C1 segment of cervical spinal cord (tissue), 14 donors: ENCODE measurements around the gene KRTAP1-3.
"Not testable (repeated sequence)": the region's sequence is repeated elsewhere in the genome, so short reads cannot be mapped to it uniquely, and the experiment has no call there.

ENCODE experiments used
- DNase-seq, 14 donors: peaks; one replicate each; lab custom pipeline; 2025; lab: John Stamatoyannopoulos, UW

Gene KRTAP1-3

GRCh38 chr17:41054556-41054955 is 19.9 kb upstream of the KRTAP1-3 start:
- not testable (repeated sequence) for DNase-seq

DNA sequence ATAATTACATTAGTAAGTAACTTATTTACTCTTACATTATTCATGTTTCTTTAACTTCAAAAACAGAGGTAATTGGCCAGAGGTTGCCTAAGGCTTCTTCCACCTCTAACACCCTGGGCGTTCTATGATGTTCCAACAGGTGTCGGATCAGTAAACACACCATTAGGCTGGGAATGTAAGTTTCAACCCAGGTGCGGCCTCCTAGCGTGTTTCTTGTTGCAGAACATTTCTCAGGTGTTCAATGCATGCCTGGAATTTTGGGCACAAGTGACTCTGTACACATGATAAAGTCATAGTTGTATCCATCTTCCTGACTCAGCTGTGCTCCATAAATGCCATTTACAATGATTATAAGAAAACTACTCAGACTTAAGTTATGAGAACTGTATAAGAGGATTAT is 19.4 kb upstream of the KRTAP1-3 start:
- DNase-seq = no peak

- no peak for DNase-seq
Measured at GRCh38 chr17:41052566-41052965, 17.9 kb upstream of the KRTAP1-3 start.

GRCh38 chr17:41049110-41049509 is 14.4 kb upstream of the KRTAP1-3 start:
- no peak for DNase-seq

- DNase-seq = no peak
Measured at GRCh38 chr17:41048441-41048840, 13.8 kb upstream of the KRTAP1-3 start.

DNA sequence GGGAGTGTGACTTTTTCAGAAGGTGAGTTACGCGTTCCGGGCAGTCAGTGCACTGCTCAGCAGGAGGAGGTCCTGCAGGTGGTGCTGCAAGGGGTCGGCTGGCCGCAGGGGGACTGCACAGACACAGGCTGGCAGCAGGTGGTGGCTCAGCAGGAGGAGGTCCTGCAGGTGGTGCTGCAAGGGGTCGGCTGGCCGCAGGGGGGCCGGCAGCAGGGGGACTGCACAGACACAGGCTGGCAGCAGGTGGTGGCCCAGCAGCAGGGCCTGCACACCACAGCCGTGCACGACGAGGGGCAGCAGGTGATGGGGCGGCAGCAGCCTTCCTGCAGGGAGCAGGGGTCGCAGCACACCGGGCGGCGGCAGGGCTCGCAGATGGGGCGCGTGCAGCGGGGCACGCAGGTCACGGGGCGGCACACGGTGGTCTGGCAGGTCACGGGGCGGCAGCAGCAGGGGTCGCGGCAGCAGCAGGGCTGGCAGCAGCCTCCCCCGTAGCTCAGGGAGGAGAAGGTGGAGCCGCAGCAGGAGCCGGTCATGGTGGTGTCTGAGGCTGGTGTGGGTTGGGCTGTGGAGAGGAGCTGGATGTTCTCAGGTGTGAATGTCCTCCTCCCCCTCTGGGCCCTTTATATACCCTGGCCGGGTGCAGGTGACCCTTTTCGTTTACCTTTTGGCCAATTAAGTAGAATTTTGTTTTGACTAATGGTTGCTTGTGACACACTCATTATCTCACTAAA is 12.2 kb upstream of the KRTAP1-3 start, which contains the start of gene KRTAP2-1:
KRTAP2-1 (minus strand) TSS at position 582 of the 731 bp plus-strand sequence; CDS start at position 533, 49 bp downstream.
- DNase-seq = not testable (repeated sequence)

- DNase-seq = no peak
Measured at GRCh38 chr17:41042953-41043352, 8.3 kb upstream of the KRTAP1-3 start.

DNA sequence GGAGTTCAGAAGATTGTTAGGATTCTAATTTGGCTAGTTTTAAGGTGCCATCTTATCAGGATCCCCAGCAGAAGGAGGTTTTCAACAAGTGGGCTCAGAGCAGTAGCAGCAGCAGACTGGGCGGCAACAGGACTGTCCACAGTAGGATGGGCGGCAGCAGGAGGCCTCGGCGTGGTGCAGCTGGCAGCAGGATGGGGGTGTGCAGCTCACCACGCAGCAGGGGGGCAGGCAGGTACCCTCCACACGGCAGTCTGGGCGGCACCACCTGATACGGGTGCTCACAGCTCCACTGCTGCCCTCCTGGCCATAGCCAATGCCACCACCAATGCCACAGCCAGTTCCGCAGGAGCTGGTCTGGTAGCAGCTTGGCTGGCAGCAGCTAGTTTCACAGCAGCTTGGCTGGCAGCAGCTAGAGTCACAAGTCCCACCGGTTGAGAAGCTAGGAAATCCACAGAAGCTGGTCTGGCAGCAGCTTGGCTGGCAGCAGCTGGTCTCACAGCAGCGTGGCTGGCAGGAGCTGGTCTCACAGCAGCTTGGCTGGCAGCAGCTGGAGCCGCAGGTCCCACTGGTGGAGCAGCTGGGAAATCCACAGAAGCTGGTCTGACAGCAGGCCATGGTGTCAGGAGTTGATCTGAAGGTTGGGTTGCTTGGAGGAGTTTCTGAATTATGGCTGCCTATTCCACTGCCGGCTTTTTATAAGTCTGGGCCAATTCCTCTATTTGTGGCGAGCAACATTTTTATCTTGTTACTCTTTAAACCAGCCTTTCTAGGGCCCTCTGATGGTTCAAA is 6.3 kb upstream of the KRTAP1-3 start, which contains the start of gene KRTAP1-1:
KRTAP1-1 (minus strand) TSS at position 668 of the 789 bp plus-strand sequence; CDS start at position 615, 53 bp downstream.
- DNase-seq = not testable (repeated sequence)

- DNase-seq = no peak
Measured at GRCh38 chr17:41037853-41038350, 3.2 kb upstream of the KRTAP1-3 start.

DNA sequence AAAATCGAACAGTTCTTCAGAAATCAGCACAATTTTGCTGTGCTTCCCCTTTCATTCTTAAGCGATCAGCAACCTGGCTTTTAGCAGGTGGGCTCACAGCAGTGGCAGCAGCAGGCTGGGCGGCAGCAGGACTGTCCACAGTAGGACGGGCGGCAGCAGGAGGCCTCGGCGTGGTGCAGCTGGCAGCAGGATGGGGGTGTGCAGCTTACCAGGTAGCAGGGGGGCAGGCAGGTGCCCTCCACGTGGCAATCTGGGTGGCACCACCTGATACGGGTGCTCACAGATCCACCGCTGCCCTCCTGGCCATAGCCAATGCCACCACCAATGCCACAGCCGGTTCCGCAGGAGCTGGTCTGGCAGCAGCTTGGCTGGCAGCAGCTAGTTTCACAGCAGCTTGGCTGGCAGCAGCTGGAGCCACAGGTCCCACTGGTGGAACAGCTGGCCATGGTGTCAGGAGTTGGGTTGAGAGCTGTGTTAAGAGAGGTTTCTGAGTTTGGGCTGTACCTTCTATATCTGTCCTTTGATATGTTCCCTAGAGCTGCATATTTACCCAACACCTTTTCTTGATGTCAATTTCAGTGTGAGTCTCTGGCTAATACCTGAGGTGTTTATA is 4.9 kb downstream of the KRTAP1-3 start, which contains the start of gene KRTAP1-4:
KRTAP1-4 (minus strand) TSS at position 563 of the 613 bp plus-strand sequence; CDS start at position 446, 117 bp downstream.
- no peak for DNase-seq

- no peak for DNase-seq
Measured at GRCh38 chr17:41026715-41027471, 7.8 kb downstream of the KRTAP1-3 start, which contains the start of gene KRTAP1-5. Gene KRTAP1-5, minus strand, starts transcription at chr17:41027208. Its CDS starts 53 bp downstream, at chr17:41027155.

DNA sequence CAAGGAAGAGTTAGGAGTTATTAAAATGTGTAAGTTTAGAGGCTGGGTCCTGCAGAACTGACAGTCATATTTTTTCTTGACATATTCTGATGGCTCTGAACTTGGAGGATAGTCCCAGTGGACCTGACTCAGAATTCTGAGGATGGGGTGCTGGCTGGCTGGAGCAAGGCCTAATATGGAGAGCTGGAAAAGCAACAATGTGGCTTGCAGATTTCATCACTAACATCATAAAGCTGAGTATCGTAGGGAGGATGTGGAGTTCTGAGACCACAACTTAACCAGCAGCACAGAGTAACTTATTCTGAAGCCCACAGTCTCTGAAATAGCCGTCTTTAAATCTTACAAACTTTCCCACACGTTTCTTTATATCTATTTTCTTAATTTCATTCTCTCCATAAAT is 10.0 kb downstream of the KRTAP1-3 start:
- no peak for DNase-seq

DNA sequence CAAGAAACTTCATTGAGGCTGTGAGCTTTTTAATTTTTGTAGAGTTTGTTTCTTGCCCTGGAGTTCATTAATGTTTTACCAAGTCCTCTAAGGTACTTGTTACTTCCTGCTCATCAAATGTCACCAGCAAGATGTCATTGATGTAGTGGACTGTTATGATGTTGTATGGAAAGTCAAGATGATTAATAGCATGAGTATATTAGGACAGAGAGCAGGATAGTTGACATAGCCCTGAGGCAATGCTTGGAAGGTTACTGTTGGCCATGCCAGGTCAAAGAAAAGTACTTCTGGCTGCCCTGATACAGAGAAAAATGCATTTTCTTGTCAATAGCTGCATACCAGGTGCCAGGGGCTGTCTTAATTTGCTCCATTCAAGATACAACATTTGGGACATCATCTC is 14.3 kb downstream of the KRTAP1-3 start:
- DNase-seq = no peak

- no peak for DNase-seq
Measured at GRCh38 chr17:41019415-41019814, 15.3 kb downstream of the KRTAP1-3 start.

GRCh38 chr17:41018541-41018940 is 16.1 kb downstream of the KRTAP1-3 start:
- no peak for DNase-seq

GRCh38 chr17:41016578-41017215 is 18.0 kb downstream of the KRTAP1-3 start:
- no peak for DNase-seq

DNA sequence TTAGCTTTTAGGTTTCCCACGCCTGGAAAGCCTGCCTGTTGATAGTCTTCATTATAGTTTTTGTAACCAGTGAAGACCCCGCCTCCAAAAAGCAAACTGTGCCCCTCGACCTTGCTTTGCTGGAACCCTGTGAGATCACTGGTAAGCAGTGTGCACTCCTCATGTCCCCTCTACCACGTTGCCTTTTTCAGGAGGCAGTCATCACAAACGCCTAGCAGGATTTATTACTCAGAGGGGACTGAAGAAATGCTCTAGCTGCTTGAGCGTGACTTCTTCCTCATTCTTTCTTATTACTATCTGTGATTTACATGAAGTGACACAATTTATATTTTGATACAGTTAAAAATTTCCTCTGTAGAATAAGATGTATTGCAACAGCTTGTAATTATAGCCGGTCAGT is 19.2 kb downstream of the KRTAP1-3 start:
- DNase-seq = no peak

DNA sequence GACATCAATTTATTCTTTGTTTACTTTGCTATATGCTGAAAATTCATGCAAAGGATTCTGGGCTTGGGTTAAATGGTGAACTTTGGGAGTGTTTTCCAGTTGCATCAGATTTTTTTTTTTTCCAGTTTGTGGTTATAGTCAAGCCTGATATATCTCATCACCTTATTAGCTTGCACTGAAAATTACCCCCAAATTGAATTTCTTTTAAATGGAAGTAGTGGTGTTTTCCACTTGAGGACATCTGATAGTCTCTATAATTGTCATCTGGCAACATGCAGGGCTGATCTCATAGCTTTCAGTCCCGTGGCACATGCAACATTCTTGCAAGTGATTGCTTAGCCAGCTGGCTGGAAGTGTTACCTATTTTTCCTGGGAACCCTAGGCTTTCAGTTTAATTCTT is 21.1 kb downstream of the KRTAP1-3 start:
- DNase-seq = no peak

DNA sequence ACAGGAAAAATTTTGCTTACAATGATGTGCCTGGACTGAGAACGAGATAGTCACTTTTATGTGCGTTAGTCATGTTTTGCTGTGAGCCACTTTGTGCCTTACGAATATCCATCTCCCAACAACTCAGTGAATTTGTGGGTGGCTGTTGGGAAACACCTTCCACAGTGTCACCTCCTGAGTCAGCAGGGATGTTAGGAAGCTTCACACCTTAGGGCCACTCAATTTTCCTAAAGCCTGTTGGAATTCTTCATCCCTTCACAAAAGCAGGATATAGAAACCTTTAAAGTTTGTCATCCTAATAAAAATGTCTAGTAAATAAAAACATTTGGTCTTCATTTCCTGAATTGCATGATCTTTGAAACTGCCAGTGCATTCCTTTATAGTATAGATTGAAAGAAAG is 21.5 kb downstream of the KRTAP1-3 start:
- DNase-seq = no peak

GRCh38 chr17:41012326-41013120 is 22.2 kb downstream of the KRTAP1-3 start:
- no peak for DNase-seq
